D341Med (cell line): ENCODE data around the gene CCR7.

ENCODE experiments used
- DNase-seq: peaks from one replicate; pipeline ENCODE4 v3.0.0; 2012; ENCODE audit warnings: low spot score

CCR7 gene

GRCh38 chr17:40561871-40562611 lies 3.2 kb downstream of the CCR7 start:
- peak; percentile 40 for DNase-seq

- peak; percentile 21 for DNase-seq
Observed at GRCh38 chr17:40561294-40561870, 3.9 kb downstream of the CCR7 start.

GRCh38 chr17:40560592-40561293 lies 4.5 kb downstream of the CCR7 start:
- DNase-seq = peak; percentile 34

DNA sequence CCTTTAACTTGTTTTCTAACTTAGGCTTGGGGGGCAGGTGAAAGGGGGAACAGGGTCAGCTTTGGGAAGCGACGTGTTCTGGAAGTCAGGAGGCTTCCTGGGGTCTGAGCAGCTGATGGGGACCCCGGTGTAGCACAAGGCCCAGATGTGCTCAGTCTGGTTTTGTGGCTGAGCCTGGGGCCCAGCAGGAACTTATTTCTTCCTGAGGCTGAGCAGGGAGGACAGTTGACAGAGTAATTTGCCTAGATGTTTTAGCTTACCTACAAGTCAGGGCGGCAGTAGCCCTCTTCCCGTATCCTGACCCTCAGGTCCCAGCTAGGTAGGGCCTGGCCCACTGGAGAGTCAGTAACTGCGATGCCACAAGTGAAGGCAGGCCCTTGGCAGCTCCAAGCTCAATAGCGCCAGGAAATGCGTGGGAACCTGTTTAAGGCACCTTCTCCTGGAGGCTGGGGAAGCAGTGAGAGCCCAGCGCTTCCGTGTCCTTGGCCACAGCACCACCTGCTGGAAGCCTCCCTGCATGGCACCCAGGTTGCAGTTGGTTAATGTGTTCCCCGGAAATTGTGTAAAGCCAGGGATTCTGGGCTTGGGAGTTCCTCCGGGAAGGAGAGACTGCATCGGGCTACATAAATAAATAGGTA lies 5.2 kb downstream of the CCR7 start:
- peak; percentile 96 for DNase-seq

GRCh38 chr17:40559564-40559916 lies 5.7 kb downstream of the CCR7 start:
- DNase-seq = no peak

DNA sequence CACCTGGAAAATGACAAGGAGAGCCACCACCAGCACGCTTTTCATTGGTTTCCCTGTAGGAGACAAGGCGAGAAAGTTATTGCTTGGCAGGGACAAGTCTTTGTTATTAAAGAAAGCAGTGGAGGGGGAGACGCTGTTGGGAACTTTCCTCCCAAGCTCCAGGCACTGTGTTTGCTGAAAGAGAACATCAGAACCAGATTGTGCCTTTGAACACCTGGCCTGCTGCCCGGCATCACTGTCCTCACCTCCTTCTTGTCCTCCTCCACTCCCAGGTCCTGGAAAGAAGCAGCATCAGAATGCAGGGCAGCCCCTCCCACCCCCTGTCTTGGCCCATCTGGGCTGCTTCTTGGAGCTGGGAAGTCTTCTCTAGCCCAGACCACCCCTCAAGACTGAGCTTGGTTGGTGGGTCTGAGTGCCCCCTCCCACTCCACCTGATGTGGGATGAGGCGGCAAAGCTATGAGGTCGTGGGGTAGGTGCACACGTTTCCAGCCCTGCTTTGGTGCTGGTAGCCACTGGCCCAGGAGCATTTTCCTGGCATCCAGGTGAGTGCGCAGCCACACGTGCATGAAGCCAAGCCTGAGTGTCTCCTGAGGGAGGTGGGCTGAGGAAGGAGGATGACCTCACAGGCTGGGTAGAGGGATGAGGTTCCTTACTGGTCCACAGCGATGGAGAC lies 6.2 kb downstream of the CCR7 start:
- DNase-seq = no peak

- DNase-seq = no peak
Observed at GRCh38 chr17:40558300-40558889, 6.9 kb downstream of the CCR7 start.

DNA sequence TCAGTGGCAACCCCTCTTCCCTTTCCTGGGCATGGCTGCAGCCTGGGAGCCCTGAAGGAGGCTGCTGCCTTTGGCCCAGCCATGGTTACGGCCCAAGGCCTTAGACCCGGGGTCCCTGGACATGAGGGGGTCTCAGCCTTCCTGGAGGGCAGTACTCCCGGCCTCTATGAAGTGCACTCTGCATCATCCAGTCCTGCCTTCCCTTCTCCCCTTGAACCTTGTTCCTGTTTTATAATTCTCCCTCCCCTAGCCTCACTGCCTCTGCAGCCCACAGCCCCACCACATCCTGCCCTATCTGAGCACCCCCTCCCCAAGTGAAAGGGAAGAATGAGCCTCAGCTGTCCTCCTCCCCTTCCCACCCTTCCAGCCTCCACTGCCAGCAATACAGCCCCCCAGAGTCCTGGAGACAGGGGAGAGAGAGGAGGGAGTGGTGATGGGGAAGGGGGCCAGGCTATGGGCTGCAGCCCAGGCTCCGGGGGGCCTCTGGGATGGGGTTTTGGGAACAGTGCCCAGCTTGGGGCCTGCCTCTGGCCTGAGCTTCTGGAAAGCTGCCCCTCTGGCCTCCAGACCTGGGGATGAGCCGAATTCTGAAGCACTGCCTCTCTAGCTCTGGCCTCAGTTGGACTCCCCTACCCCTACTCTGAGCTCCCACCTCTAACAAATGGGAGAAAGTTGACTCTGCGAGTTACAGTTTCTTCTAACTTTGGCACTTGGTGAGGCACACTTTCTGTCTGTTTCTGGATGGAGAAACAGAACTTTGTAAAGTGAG lies 7.6 kb downstream of the CCR7 start:
- peak; percentile 30 for DNase-seq

- peak; percentile 30 for DNase-seq
Observed at GRCh38 chr17:40556884-40557414, 8.3 kb downstream of the CCR7 start.

- DNase-seq = no peak
Observed at GRCh38 chr17:40556198-40556661, 9.0 kb downstream of the CCR7 start.

DNA sequence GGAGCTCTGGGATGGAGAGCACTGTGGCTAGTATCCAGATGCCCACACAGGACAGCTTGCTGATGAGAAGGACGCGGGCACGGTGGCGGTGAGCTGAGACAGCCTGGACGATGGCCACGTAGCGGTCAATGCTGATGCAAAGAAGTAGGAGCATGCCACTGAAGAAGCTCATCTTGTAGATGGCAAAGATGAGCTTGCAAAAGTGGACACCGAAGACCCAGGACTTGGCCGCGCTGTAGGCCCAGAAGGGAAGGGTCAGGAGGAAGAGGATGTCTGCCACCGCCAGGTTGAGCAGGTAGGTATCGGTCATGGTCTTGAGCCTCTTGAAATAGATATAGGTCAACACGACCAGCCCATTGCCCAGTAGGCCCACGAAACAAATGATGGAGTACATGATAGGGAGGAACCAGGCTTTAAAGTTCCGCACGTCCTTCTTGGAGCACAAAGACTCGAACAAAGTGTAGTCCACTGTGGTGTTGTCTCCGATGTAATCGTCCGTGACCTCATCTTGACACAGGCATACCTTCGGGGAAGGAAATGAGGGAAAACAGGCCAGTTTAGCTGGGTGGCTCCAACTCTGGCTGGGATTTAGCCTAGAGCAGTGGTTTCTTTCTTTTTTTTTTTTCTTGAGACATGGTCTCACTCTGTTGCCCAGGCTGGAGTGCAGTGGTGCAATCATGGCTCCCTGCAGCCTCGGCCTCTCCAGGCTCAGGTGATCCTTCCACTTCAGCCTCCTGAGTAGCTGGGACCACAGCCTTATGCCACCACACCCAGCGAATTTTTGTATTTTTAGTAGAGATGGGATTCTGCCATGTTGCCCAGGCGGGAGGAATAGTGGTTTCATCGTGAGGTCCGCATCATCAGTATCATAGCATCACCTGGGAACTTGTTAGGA lies 9.7 kb downstream of the CCR7 start:
- peak; percentile 15 for DNase-seq

DNA sequence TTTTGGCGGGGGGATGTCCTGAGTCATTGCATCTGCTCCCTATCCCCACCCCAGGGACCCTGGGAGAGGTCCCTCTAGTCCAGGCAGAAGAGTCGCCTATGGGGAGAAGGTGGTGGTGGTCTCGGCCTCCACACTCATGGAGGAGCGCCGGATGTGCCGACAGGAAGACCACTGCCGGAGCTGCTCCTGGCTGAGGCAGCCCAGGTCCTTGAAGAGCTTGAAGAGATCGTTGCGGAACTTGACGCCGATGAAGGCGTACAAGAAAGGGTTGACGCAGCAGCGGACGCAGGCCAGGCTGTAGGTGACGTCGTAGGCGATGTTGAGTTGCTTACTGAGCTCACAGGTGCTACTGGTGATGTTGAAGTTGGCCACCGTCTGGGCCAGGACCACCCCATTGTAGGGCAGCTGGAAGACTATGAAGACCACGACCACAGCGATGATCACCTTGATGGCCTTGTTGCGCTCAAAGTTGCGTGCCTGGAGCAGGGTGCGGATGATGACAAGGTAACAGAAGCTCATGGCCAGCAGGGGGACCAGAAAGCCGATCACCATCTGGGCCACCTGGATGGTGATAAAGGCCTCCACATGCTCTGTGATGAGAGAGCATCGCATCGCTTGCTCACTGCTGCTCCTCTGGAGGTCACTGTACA lies 10.5 kb downstream of the CCR7 start:
- DNase-seq = no peak

DNA sequence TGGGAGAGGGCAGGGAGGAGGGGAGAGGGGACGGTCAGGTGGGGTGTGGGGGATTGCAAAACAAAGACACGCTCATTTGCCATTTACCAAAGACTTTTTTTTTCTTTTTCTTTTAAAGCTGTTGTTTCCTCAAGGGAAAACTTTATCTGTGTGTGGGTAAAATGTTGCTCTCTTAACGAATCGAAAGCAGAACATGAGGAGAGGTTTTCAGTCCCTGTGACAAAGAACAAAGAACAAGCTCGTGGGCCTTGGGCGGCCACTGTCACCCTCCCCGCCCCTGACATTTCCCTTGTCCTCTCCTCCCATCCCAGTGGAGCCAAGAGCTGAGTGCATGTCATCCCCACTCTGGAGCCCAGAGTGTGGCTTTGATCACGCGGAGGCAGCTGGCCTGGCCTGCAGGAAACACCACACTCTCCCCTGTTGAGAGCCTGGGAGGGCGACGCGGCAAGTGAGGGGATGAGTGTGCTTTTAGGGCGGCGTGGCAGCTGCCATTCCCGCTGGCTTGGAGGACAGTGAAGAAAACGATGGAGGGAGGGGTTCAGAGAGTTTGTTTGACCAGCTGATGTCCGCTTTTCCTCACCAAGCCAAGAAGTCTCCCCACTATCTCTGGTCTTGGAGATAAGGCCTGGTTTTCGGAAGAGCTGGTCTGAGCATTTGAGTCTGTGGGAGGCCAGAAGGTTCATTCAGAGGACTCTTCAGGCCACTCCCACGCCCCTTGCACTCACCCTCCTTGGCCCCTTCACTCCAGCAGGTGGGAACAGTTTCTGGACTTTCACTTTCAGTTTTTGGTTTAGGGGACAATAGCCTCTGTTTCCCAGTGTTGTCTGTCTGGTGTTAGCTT lies 11.4 kb downstream of the CCR7 start:
- DNase-seq = peak; percentile 34

DNA sequence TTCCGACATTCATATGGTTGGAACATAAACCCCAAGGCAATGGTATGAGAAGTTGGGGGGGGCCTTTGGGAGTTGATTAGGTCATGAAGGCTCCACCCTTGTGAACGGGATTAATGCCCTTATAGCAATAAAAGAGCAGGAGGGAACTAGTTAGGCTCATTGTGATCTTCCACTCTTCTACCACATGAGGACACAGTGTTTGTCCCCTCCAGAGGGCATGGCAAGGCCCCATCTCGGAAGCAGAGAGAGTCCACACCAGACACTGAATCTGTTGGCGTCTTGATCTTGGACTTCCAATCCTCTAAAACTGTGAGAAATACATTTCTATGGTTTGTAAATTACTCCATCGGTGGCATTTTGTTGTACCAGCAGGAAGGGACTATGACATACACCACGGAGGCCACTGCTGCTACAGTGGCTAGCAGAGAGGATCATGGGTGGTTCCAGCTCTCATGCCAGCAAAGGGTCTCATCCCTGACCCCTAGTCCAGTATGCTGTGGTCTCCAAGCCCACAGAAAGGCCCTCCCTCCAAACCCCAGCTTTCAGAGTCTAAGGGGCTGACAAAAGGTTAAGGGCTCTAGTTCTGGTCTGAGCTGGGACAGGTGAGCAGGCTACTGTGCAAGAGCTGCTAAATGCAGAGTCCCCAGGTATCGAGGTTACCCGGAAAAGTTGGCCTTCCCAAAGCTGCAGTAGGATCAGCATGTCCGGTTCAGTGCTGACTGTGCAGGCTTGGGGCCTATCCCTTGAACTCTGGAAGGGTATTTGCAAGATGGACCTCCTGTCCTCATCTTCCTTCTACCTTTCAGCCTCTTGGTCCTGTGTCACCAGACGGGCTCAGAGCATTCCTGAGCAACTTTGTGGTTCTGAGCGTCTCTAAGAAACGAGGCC lies 12.2 kb downstream of the CCR7 start:
- no peak for DNase-seq

DNA sequence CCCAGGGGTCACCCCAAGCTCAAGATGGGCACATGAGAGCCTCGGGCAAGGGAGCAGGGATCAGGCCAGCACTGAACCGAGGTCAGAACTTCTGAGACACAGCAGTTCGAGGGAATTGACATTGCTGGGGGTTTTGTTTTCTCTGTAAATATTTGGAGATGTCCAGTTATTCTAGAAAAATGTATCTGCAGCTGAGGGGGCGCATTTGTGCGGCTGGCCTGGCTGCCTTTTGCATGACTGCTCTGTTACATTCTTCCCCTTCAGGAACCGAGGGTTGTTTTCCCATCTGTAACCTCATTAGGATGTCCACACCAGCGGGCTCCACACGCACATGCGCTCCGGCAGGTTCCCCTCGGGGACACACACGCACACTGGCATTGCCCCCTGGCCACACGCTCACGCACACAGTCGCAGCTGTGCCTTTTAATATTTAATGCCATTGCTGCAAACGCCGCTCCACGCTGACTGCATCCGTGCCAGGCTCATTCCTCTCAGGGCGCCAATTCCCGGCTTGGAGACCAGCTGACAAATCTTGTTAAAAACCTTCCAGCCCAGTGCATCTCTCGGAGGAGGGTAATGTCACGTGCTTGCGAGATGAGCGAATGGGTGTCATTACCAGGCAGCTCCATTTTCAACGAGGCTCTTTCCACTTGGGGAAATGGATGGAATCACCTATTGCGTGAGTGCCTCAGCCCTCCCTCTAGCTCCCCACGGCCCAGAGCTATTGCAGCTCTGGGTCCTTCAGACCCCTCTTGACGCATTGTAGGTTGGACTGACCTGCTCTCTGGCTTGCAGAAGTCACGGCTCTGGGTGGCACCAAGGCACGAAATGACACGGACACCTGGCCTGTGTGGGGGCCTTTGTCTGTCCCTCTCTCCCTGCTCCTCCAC lies 13.1 kb downstream of the CCR7 start:
- peak; percentile 40 for DNase-seq
